Cardiac fibroblast (primary cell): Measurements from ENCODE around the gene FBL.
"Not testable (repeated sequence)": the region's sequence is repeated elsewhere in the genome, so short reads cannot be mapped to it uniquely, and the experiment has no call there.

Experiments used
- DNase-seq, 2 donors: peaks; one replicate each; pipeline versions ENCODE4 v3.0.0 to v3.0.0-alpha.2; 2010; ENCODE audit warnings: low read depth in 2 of 2
- H3K4me3 ChIP-seq, 2 donors: replicated peaks in 1 of 2; 1 replicate in 1 of 2; 2 replicates in 1 of 2; pipeline ENCODE4 v1.5.1; 2011; ENCODE audit warnings: low read depth in 2 of 2, low read length in 2 of 2, mild to moderate bottlenecking in 2 of 2, moderate library complexity in 1 of 2
- TF ChIP-seq, protein P1 (sequence below): IDR thresholded peaks from one replicate; pipeline ENCODE4 v1.5.1; 2011; ENCODE audit warnings: low read depth, mild to moderate bottlenecking, low read length, inconsistent platforms

FBL gene

GRCh38 chr19:39814595-39814994, 31.6 kb downstream of the FBL start:
- TF ChIP-seq, protein P1, sequence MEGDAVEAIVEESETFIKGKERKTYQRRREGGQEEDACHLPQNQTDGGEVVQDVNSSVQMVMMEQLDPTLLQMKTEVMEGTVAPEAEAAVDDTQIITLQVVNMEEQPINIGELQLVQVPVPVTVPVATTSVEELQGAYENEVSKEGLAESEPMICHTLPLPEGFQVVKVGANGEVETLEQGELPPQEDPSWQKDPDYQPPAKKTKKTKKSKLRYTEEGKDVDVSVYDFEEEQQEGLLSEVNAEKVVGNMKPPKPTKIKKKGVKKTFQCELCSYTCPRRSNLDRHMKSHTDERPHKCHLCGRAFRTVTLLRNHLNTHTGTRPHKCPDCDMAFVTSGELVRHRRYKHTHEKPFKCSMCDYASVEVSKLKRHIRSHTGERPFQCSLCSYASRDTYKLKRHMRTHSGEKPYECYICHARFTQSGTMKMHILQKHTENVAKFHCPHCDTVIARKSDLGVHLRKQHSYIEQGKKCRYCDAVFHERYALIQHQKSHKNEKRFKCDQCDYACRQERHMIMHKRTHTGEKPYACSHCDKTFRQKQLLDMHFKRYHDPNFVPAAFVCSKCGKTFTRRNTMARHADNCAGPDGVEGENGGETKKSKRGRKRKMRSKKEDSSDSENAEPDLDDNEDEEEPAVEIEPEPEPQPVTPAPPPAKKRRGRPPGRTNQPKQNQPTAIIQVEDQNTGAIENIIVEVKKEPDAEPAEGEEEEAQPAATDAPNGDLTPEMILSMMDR, result no peak
- no peak overlapping the region for H3K4me3 ChIP-seq
- DNase-seq, result peak in 1 of 2 donors; percentile 20

GRCh38 chr19:39814111-39814510, 32.1 kb downstream of the FBL start:
- not testable (repeated sequence) for DNase-seq

GRCh38 chr19:39813264-39813993, 32.8 kb downstream of the FBL start:
- no peak overlapping the region for H3K4me3 ChIP-seq
- no peak for DNase-seq
- TF ChIP-seq, protein P1, result no peak

More at GRCh38 chr19:39814111-39814510, 32.1 kb downstream of the FBL start:
- H3K4me3 ChIP-seq, result not testable (repeated sequence)

DNA sequence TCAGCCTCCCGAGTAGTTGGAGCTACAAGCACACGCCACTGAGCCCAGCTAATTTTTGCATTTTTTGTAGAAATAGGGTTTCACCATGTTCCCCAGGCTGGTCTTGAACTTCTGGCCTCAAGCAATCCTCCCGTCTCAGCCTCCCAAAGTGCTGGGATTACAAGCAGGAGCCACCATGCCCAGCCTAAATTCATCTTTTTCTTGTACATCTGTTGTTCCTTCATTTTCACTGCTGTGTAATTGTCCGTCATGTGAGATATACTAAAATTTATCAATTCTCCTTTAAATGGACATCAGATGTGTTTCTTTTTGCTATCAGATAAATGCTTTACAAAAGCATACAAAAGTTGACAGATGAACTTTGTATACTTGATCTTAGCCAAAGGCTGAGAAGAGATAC, 35.1 kb downstream of the FBL start:
- TF ChIP-seq, protein P1, result no peak
- no peak for DNase-seq

DNA sequence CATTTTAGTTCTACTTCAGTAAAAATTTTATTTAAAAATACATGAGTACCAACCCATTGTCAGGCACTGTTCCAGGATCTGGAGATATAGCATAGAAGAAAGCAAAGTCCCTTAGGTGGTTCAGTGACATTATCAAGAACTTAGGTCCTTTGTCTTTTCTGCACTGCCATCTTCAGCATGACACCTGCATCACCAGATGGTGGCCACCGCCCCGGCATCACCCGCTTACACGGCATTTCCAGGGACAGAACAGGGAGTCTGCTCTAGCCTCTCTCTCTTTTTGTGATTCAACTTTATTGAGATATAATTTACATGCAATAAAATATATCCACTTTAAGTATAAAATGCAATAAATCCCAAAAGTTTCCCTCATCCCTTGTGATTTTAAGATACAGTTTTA, 35.8 kb downstream of the FBL start:
- DNase-seq, result no peak
- no peak overlapping the region for H3K4me3 ChIP-seq
- TF ChIP-seq, protein P1, result no peak

More for the DNA sequence above, 35.1 kb downstream of the FBL start:
- H3K4me3 ChIP-seq, result no peak overlapping the region

- DNase-seq, result no peak
- H3K4me3 ChIP-seq, result no peak overlapping the region
- TF ChIP-seq, protein P1, result no peak
Measured at GRCh38 chr19:39809368-39809767, 36.8 kb downstream of the FBL start.

DNA sequence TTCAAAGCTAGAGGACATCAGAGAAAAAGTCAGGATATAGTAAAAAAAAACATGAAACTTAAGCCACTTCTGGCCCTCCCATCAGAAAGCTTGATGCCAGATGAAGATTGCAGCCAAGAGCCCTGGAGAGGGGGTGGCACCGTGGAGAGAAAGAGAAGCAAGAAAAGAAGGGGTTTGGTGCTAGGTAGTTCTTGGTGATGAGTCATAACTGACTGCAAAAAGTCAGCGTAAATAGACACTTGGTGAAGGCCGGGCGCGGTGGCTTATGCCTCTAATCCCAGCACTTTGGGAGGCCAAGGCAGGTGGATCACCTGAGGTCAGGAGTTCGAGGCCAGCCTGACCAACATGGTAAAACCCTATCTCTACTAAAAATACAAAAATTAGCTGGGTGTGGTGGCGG, 37.5 kb downstream of the FBL start:
- DNase-seq, H3K4me3 ChIP-seq: not testable (repeated sequence)

- DNase-seq, result no peak
- TF ChIP-seq, protein P1, result no peak
- no peak overlapping the region for H3K4me3 ChIP-seq
Measured at GRCh38 chr19:39807846-39808364, 38.3 kb downstream of the FBL start.
